Brain microvascular endothelial cell (primary cell): ENCODE measurements around the gene TMEM242.

ENCODE experiments used
- DNase-seq: peaks from one replicate; pipeline ENCODE4 v3.0.0-alpha.2; 2020
- H3K27ac ChIP-seq: fragments of 250-450 bp; sonication (Bioruptor Pico); 2 replicates; pipeline ENCODE4 v1.5.1; 2020; ENCODE audit warnings: mild to moderate bottlenecking, moderate library complexity
- H3K27me3 ChIP-seq: fragments of 250-450 bp; sonication (Bioruptor Pico); replicated peaks from 2 replicates; pipeline ENCODE4 v1.5.1; 2020; ENCODE audit warnings: mild to moderate bottlenecking
- H3K36me3 ChIP-seq: fragments of 250-450 bp; sonication (Bioruptor Pico); replicated peaks from 2 replicates; pipeline ENCODE4 v1.5.1; 2020; ENCODE audit warnings: mild to moderate bottlenecking
- H3K4me3 ChIP-seq: 2 replicates; pipeline ENCODE4 v1.5.1; 2011; ENCODE audit warnings: low read depth, mild to moderate bottlenecking, control low read depth, low read length, moderate library complexity
- in situ Hi-C: cut with HindIII; loops from 2 replicates; pipeline ENCODE4 v1.10.0; 2017; ENCODE audit warnings: low sequenced_read_pairs, low pct_ligation_motif_present
- TF ChIP-seq, protein P1 (sequence below): IDR thresholded peaks from 2 replicates; pipeline ENCODE4 v1.5.1; 2011; ENCODE audit warnings: low read depth, mild to moderate bottlenecking, moderate library complexity, low read length, control low read depth, inconsistent platforms; ENCODE audit errors: missing control alignments

Gene TMEM242

DNA sequence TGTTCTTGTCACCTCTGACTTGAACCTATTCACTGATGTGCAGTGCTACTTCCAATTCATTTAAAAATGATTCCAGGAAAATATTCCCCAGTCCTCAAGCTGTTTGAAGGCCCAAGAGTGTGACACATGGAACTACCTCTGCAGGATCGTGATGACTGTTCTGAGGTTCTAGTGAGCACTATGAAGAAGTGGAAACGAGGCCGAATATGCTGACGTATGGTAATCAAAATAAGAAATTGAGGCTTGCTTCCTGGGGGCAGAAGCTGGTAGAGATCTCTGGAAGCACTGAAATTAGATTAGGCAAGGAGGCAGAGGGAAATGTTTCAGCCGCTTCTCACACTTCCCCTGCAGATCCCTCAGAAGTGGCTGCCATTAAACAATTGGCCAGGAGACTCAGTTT is 15.7 kb downstream of the TMEM242 start:
- Histone ChIP-seq H3K36me3 (no peaks in the 10 kb centered on the region), H3K27me3 (no peaks in the 10 kb centered on the region), H3K27ac (no peak overlapping the region), H3K4me3 (no peak overlapping the region)
- in situ Hi-C loops: no loop called here
- TF ChIP-seq, protein P1, sequence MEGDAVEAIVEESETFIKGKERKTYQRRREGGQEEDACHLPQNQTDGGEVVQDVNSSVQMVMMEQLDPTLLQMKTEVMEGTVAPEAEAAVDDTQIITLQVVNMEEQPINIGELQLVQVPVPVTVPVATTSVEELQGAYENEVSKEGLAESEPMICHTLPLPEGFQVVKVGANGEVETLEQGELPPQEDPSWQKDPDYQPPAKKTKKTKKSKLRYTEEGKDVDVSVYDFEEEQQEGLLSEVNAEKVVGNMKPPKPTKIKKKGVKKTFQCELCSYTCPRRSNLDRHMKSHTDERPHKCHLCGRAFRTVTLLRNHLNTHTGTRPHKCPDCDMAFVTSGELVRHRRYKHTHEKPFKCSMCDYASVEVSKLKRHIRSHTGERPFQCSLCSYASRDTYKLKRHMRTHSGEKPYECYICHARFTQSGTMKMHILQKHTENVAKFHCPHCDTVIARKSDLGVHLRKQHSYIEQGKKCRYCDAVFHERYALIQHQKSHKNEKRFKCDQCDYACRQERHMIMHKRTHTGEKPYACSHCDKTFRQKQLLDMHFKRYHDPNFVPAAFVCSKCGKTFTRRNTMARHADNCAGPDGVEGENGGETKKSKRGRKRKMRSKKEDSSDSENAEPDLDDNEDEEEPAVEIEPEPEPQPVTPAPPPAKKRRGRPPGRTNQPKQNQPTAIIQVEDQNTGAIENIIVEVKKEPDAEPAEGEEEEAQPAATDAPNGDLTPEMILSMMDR: no peak
- DNase-seq: no peak

DNA sequence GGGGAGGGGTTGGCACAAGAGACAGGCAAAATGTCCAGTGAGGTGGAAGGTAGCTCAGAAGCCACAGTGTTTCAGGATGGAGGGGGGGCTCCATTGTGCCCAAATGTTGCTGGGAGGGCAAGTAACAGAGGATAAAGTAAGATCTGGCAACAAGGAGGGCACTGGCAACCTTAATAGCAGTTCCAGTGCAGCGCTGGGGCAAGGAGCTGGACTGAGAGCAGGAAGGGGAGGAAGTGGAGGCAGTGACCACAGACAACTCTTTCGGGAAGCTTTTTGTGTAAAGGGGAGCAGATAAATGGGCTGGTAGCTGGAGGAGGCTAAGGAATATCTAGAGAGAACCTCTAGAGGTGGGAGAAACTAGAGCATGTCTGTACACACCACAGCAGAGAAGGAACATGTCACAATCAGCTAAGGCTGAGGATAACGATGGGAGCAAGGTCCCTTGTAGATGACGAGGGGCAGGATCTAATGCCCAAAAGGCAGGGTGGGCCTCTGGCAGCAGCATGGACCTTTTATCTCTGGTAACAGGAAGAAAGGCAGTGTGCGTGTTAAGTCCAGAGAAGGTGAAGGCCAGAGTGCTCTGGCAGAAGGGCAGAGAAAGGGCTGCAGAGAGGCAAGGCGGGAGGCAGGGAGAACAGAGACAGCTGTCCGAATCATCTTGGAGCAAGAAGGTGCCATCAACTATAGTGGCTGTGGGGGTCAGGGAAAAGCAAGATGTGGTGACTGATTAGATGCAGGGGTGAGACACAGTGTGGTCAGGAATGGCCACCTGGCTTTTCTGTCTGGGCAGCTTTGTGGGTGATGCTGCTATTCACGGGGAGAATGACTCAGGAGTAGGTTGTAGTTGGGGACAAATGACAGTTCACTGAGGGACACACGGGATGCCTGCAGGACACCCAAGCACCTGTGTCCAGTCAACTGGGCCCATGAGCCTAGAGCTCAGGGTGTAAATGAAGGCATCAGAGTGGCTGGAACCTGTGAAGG is 17.4 kb downstream of the TMEM242 start:
- H3K36me3 ChIP-seq: no peaks in the 10 kb centered on the region
- in situ Hi-C loops: no loop called here
- TF ChIP-seq, protein P1: no peak
- no peaks in the 10 kb centered on the region for H3K27me3 ChIP-seq
- H3K4me3 ChIP-seq: no peak overlapping the region
- no peak for DNase-seq
- no peak overlapping the region for H3K27ac ChIP-seq

DNA sequence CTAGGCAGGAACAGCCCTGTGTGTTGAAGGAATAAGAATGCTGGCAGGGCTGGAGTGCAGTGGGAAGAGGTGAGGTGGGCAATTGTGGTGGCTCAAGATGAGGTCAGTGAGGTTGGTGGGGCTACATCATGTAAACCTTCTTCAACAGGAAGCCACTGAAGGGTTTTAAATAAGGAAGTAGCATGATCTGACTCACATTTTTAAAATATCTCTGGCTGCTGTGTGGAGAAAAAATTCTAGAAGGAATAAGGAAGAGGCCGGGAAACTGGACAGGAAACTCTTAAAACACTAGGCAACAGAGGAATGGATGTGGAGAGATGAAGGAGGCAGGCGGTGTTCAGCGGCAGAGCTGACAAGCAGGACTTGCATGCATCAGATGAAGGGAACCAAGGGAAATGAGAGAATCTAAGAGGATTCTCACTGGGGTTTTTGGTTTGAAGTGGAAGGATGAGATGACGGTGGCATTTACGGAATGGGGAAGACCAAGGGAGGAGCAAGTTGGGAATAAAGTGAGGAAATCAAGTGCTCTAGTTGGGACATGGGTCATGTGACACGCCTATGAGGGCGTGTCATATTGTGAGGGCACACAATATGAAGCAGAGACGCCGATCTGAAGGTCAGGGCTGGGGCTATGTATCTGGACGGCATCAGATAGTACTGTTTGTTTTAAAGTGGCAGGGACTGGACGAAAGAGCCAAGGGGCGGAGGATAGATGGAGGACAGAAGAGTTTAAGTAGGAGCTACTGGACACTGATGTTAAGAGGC is 18.2 kb downstream of the TMEM242 start:
- no peak overlapping the region for H3K4me3 ChIP-seq
- in situ Hi-C loops: no loop called here
- TF ChIP-seq, protein P1: no peak
- peak; percentile 22 for DNase-seq
- H3K36me3 ChIP-seq: no peaks in the 10 kb centered on the region
- H3K27ac ChIP-seq: no peak overlapping the region
- H3K27me3 ChIP-seq: no peaks in the 10 kb centered on the region

DNA sequence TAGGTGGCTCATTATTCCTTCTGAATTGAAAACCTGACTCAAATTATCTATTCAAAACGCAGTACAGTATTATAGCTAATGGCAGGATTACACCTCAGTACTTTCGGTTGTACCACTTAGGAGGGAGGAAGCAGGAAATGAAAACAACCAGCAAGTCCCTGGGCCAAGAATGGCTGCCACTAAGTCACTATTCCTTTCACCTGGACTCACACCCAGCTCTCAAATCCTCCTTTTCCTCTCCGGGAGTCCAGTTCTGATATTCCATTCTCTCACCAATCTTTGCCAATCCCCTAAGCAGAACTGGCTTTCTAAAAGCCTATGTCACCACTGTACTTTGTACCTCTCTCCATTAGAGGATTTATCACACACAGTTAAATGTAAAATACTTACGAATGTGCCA is 20.6 kb downstream of the TMEM242 start:
- Histone ChIP-seq H3K36me3 (no peaks in the 10 kb centered on the region), H3K27ac (no peak overlapping the region), H3K4me3 (no peak overlapping the region), H3K27me3 (no peaks in the 10 kb centered on the region)
- TF ChIP-seq, protein P1: no peak
- in situ Hi-C loops: no loop called here
- DNase-seq: no peak

DNA sequence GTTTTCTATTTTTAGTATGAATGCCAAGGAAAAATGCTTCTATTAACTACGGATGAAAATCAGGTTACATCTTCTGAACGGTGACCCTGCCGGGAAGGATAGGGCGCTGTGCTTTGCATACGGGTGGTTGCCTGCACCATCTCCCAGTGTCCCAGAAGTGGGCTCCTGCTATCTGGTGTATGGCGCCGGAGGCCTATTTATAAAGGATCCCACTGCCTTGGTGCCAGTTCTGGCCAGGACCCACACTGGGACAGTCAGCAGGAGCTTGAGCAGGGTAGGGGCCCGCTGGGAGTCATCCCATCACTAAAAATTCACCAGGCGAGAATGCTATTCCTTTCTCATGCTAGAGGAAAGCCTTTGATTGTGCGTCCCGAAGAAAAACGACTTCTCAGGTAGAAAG is 22.9 kb downstream of the TMEM242 start:
- no peaks in the 10 kb centered on the region for H3K27me3 ChIP-seq
- H3K36me3 ChIP-seq: no peaks in the 10 kb centered on the region
- TF ChIP-seq, protein P1: no peak
- no peak overlapping the region for H3K27ac ChIP-seq
- no peak for DNase-seq
- in situ Hi-C loops: no loop called here
- no peak overlapping the region for H3K4me3 ChIP-seq
